Transverse colon (tissue), 4 donors: ENCODE results near the gene ZMIZ1.

Experiments
- CTCF ChIP-seq, 5 experiments: fragments of 200-600 bp in 3 of 5; fragments of 450-650 bp in 2 of 5; sonication (generic) in 3 of 5; IDR thresholded peaks; 1 replicate in 2 of 5; 2 replicates in 3 of 5; pipeline ENCODE4 v1.5.1; 2016 to 2017; ENCODE audit warnings: antibody characterized with exemption in 5 of 5, inconsistent platforms in 3 of 5, mild to moderate bottlenecking in 2 of 5, moderate library complexity in 1 of 5
- POLR2A ChIP-seq: fragments of 450-650 bp; IDR thresholded peaks from one replicate; pipeline ENCODE4 v1.6.1; 2016; ENCODE audit warnings: antibody characterized with exemption, mild to moderate bottlenecking, moderate library complexity
- POLR2AphosphoS5 ChIP-seq, 3 donors: sonication (generic); formaldehyde crosslinking; IDR thresholded peaks; one replicate each; pipeline ENCODE4 v1.6.1; 2016; ENCODE audit warnings: antibody characterized with exemption in 3 of 3

GRCh38 chr10:79166312-79166721 lies 97.6 kb downstream of the ZMIZ1 start:
- TF ChIP-seq CTCF (IDR thresholded peaks at IDR 0.05) (no peak), POLR2AphosphoS5 (IDR thresholded peaks at IDR 0.05) (no peak), POLR2A (no peak)
